ENCODE measurements around the gene TMBIM1. TPM values are rescaled to one million over a fixed set of nuclear protein-coding genes. Genes with fewer than 3 reads are reported as not detected.

Gene TMBIM1
- total and polyA plus RNA-seq, 2 donors (not counting 3 experiments of a cell fraction or from before 2014, with no cell fraction given) = 141 to 229 TPM

DNA sequence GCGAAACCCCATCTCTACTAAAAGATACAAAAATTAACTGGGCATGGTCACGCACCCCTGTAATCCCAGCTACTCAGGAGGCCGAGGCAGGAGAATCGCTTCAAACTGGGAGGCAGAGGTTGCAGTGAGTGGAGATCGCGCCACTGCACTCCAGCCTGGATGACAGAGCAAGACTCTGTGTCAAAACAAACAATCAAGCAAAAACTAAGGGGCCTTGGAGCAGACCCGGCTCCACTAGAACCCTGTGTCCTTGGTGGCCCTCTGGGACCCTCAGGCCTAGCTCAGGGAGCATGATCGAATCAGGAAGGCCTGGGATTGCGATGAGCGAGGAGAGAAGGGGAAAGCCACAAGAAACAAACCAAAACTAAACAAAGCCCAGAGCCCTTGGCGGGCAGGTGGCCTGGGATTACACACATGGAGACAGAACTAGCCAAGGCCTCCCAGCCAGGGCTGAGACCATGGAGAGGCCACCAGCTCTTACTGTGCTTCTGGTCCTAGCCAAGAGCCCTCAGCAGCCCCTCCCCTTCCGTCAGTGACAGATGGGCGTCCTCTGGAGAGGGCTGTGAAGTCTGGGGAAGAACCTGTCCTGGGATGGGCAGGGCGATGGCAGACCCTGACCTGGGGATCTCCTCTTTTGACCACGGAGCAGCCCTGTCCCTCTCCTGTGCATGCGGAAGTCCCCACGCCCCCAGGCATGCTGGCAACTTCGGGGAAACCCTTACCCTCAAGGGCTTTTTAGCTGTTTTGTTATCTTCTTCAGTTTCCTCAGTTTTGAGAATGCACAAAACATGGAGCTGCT lies 36.9 kb upstream of the TMBIM1 start:
- CTCF ChIA-PET = interaction anchor here (1.1 kb wide), 1 partner anchor 27 kb away, joined by 4 read pairs; the partner anchor contains the start of gene CATIP

More for the DNA sequence above, 36.9 kb upstream of the TMBIM1 start:
- Histone ChIP-seq H3K4me1 (ENCODE audit: control insufficient read depth, extremely low read depth, insufficient read depth, low read length) (peaks cover 3% of the 10 kb centered on the region), H4K20me1 (replicated peaks; ENCODE audit: control insufficient read depth, extremely low read depth, insufficient read depth, low read length) (no peaks in the 10 kb centered on the region), H3K27me3 (ENCODE audit: control insufficient read depth in 2 of 2, insufficient read depth in 2 of 2, low read length in 2 of 2) (no peaks in the 10 kb centered on the region), H3K36me3 (ENCODE audit: control insufficient read depth in 2 of 2, extremely low read depth in 1 of 2, insufficient read depth in 2 of 2, low read length in 2 of 2) (no peaks in the 10 kb centered on the region), H3K27ac (ENCODE audit: insufficient read depth, low read depth, low read length) (no peak overlapping the region), H3K9me3 (replicated peaks; ENCODE audit: control insufficient read depth, insufficient read depth, low read length) (no peaks in the 10 kb centered on the region), H3K79me2 (ENCODE audit: control insufficient read depth, insufficient read depth, low read length) (no peaks in the 10 kb centered on the region), H3K9ac (replicated peaks; ENCODE audit: extremely low read depth, insufficient read depth, low read length) (no peak overlapping the region), H2AFZ (ENCODE audit: low read depth, low read length) (no peak overlapping the region), H3K9me1 (replicated peaks; ENCODE audit: control insufficient read depth, extremely low read depth, insufficient read depth, low read length) (no peaks in the 10 kb centered on the region), H3K4me2 (ENCODE audit: insufficient read depth, low read length) (no peak overlapping the region), H3K4me3 (replicated peaks in 1 of 3; ENCODE audit: insufficient read depth in 1 of 3, low read depth in 1 of 3, low read length in 3 of 3) (no peak overlapping the region)
- BruUV-seq (replicated peaks) = no TSS peak
- dilution Hi-C loops (cut with MboI; ENCODE audit: extremely low pct_ligation_motif_present, low sequenced_read_pairs) (no loop called here), intact Hi-C loops (cut with micrococcal nuclease) (no loop called here)
- no peak for TF ChIP-seq GATA2 (IDR thresholded peaks at IDR 0.05; ENCODE audit: insufficient read depth, insufficient read length, low read depth, low read length)
- TF ChIP-seq POLR2A (IDR thresholded peaks at IDR 0.05; ENCODE audit: low read depth, low read length) = no peak
- TF ChIP-seq, protein P1, sequence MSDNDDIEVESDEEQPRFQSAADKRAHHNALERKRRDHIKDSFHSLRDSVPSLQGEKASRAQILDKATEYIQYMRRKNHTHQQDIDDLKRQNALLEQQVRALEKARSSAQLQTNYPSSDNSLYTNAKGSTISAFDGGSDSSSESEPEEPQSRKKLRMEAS (IDR thresholded peaks at IDR 0.05; ENCODE audit: insufficient read depth, insufficient read length) = no peak
- no peak for TF ChIP-seq MYC (IDR thresholded peaks at IDR 0.05; ENCODE audit: low read depth, low read length)
- no peak for TF ChIP-seq POLR2AphosphoS5 (IDR thresholded peaks at IDR 0.05; ENCODE audit: insufficient read depth, low read depth, low read length)
- no peak for TF ChIP-seq JUN (IDR thresholded peaks at IDR 0.05; ENCODE audit: borderline replicate concordance, insufficient read depth, insufficient read length, low read depth)
- TF ChIP-seq EZH2 (IDR thresholded peaks at IDR 0.05; ENCODE audit: borderline replicate concordance, low read depth, low read length, severe bottlenecking) = no peak
- TF ChIP-seq FOS (IDR thresholded peaks at IDR 0.05; ENCODE audit: borderline replicate concordance, insufficient read depth, low read length) = no peak
- TF ChIP-seq, protein P2, sequence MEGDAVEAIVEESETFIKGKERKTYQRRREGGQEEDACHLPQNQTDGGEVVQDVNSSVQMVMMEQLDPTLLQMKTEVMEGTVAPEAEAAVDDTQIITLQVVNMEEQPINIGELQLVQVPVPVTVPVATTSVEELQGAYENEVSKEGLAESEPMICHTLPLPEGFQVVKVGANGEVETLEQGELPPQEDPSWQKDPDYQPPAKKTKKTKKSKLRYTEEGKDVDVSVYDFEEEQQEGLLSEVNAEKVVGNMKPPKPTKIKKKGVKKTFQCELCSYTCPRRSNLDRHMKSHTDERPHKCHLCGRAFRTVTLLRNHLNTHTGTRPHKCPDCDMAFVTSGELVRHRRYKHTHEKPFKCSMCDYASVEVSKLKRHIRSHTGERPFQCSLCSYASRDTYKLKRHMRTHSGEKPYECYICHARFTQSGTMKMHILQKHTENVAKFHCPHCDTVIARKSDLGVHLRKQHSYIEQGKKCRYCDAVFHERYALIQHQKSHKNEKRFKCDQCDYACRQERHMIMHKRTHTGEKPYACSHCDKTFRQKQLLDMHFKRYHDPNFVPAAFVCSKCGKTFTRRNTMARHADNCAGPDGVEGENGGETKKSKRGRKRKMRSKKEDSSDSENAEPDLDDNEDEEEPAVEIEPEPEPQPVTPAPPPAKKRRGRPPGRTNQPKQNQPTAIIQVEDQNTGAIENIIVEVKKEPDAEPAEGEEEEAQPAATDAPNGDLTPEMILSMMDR (IDR thresholded peaks at IDR 0.05; ENCODE audit: extremely low read depth in 1 of 2, insufficient read depth in 1 of 2, low read depth in 1 of 2, low read length in 2 of 2) = no peak
- FAIRE-seq (no peak), DNase-seq (ENCODE audit: low read depth, low spot score) (no peak)
- POLR2A ChIA-PET = no interaction called here
